DOHH2 (cell line): ENCODE results near the gene XPA.

ENCODE experiments used
- CTCF ChIP-seq: fragments of 200-600 bp; sonication (generic); IDR thresholded peaks from one replicate; pipeline ENCODE4 v1.5.1; 2014; ENCODE audit warnings: antibody characterized with exemption, mild to moderate bottlenecking, low read depth, low read length; ENCODE audit not compliant: poor library complexity, severe bottlenecking
- EZH2phosphoT487 ChIP-seq: fragments of 200-600 bp; sonication (generic); IDR thresholded peaks from 2 replicates; pipeline ENCODE4 v1.6.1; 2017; ENCODE audit warnings: borderline replicate concordance, mild to moderate bottlenecking, antibody characterized with exemption, low read length, moderate library complexity, mixed read lengths

- TF ChIP-seq CTCF (no peak), EZH2phosphoT487 (no peak)
Observed at GRCh38 chr9:97645720-97646119, 51.4 kb downstream of the XPA start.
